Right renal pelvis (tissue), 4 donors: ENCODE results near the gene QRICH2. TPM values are rescaled to one million over a fixed set of nuclear protein-coding genes. Genes with fewer than 3 reads are reported as not detected.
"Not testable (repeated sequence)": the region's sequence is repeated elsewhere in the genome, so short reads cannot be mapped to it uniquely, and the experiment has no call there.

Experiments
- DNase-seq, 4 donors: peaks; one replicate each; pipeline ENCODE4 v3.0.0-alpha.2; 2013; ENCODE audit warnings: low read depth in 4 of 4, low spot score in 3 of 4, missing footprints in 1 of 4
- polyA plus RNA-seq, 4 donors: library from polyadenylated mRNA; unstranded; fragments of 120-200 nt; gene quantifications; one replicate each; pipeline ENCODE4 v1.2.1, GENCODE V29; 2013; ENCODE audit not compliant: insufficient read length in 4 of 4

Gene QRICH2, protein sequence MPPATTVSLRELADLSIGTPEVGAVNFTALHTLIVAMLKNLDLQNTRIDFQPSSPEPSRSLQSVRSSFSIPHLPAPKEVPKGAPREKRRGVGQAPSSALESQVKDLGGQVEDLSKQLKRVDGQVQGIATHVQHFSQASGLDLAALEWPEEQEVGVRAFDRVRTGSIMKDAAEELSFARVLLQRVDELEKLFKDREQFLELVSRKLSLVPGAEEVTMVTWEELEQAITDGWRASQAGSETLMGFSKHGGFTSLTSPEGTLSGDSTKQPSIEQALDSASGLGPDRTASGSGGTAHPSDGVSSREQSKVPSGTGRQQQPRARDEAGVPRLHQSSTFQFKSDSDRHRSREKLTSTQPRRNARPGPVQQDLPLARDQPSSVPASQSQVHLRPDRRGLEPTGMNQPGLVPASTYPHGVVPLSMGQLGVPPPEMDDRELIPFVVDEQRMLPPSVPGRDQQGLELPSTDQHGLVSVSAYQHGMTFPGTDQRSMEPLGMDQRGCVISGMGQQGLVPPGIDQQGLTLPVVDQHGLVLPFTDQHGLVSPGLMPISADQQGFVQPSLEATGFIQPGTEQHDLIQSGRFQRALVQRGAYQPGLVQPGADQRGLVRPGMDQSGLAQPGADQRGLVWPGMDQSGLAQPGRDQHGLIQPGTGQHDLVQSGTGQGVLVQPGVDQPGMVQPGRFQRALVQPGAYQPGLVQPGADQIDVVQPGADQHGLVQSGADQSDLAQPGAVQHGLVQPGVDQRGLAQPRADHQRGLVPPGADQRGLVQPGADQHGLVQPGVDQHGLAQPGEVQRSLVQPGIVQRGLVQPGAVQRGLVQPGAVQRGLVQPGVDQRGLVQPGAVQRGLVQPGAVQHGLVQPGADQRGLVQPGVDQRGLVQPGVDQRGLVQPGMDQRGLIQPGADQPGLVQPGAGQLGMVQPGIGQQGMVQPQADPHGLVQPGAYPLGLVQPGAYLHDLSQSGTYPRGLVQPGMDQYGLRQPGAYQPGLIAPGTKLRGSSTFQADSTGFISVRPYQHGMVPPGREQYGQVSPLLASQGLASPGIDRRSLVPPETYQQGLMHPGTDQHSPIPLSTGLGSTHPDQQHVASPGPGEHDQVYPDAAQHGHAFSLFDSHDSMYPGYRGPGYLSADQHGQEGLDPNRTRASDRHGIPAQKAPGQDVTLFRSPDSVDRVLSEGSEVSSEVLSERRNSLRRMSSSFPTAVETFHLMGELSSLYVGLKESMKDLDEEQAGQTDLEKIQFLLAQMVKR (N-terminal part only)
- 1 to 10 TPM; 5.1 to 6.5 (median 5.7) TPM for polyA plus RNA-seq

DNA sequence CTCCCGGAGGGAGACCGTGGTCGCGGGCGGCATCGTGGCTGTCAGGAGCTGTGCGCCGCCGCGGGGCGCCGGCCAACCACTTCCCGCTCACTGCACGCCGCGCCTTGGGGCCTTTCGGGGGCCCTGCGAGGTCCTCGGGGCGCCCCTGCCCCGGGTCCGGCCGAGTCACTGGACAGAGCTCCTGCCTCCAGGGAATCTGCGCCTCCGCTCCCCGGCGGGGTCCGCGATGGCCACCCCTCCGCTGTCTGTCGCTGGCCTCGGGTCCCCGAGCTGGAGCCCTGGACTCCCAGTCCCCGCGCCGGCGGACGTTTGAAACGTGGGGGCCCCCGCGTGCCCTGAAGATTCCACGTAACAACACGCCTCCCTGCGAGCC is at the start of gene QRICH2:
Gene QRICH2, minus strand, starts transcription at position 311 of the 373 bp plus-strand sequence. Its CDS starts 278 bp downstream, at position 33.
- DNase-seq = no peak

DNA sequence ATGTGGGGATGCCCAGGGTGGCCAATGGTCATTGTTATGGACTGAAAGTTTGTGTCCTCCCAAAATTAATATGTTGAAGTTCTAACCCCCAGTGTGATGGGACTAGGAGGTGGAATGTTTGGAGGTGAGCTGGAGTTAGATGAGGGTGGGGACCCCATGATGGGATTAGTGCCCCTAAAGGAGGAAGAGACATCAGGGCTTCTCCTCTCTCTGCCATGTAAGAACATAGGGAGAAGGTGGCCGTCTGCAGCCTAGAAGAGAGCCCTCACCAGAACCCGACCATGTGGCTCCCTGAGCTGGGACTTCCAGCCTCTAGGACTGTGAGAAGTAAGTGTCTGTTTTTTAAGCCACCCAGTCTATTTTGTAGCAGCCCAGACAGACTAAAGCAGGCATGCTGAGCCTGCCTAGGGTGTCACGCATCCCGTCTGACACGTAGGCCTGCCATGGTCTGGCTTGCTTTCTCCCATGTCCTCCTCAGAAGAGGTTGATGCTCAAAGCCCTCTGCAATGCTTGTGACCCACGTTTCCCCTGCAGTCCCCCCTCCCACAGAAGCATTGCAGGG is 49.6 kb upstream of the QRICH2 start:
- DNase-seq = no peak

DNA sequence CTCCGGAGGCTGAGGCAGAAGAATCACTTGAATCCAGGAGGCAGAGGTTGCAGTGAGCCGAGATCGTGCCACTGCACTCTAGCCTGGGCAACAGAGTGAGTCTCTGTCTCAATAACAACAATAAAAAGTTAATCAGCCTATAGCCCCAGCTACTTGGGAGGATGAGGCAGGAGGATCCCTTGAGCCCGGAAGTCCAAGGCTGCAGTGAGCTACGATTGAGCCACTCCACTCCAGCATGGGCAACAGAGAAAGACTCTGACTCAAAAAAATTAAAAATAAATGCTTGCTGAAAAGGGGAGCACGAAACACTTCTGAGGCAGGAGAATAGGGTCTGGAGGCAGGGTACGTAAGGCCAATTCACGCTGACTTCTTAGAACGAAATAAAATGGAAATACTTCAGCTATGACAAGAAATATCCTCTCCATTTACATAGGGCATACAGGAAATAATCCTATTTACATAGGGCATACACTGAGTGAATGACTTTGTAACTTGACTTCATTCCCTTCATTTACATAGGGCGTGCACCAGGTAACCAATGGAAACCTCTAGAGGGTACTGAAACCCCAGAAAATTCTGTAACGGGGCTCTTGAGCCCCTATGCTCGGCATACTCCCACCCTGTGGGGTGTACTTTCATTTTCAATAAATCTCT is 48.9 kb upstream of the QRICH2 start:
- no peak for DNase-seq

DNA sequence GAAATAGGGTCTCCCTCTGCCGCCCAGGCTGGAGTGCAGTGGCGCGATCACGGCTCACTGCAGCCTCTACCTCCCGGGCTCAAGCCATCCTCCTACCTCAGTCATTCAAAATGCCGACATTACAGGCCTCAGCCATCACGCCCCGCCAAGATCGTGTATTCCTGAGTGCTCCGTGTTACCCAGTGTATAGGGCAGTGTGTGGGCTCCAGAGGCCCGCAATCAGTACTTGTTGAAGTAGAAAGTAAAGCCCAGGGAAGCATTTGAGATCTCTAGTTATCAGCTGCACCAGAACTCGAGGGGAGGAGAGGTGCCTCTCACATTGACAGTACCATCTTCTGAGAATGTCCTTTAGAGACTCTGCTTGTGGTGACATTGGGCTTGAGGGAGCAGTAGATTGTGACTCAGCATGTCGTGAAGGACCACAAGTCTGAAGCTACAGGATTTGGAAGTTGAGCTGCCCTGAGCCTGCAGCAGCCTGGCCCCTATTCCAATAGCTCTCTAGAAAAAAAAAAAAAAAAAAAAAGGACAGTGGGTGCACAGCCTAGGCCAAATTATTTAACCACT is 46.8 kb upstream of the QRICH2 start:
- DNase-seq = no peak

DNA sequence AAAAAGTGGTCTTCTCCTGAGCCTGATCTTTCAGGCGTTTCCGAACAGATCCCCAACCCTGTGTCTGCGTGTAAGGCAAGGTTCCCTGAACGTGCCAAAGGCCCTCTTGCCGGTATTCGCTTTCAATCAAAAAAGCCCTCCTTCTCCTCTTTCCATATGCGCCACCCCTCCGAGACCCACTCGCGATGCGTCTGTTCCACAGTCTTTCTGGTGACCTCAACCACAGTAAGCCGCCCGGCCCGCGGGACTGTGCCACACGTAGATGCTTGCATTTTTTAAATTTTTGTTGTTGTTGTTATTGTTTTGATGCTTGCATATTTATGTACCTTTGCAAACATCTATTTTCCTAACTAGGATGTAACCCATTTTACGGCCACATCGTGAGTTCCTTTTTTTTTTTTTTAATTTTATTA is 46.2 kb upstream of the QRICH2 start:
- DNase-seq = no peak

DNA sequence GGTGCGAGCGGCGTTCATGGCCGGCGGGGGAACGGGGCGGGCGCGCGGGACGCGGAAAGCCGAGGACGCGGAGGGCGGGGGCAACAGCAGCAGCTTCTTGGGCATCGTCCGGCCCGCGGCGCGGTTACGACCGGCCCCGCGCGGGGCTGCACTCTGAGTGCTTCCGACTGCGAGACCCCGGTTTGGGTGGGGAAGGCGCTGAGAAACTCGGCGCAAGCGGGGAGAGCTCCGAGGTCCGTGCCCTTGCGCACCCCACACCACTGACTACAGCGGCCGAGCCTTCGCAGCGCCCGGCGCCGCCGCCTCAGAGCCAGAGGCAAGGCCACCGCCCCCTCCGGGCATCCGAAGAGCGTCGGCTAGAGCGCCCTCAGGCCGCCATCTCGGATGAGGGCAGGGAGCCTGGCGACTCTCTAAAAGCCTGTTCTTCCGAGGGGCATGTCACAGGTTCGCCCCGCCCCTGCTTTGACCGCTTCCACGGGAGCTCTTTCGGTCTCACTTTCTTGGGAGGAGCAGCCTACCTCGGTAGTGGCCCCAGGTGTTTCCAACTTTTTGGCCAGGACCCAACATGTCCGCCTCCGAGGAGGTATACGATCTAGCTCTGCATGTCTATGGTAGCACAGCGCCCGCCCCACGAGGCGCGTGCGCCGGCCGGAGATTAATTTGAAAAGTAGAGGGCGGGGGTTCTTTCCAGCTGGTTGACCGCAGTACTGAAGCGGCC is 45.7 kb upstream of the QRICH2 start, which contains the start of gene PRPSAP1:
Gene PRPSAP1, minus strand, starts transcription at position 318 of the 718 bp plus-strand sequence. Its CDS starts 213 bp downstream, at position 105.
- peak; percentile 78 to 96 (median 86) for DNase-seq

DNA sequence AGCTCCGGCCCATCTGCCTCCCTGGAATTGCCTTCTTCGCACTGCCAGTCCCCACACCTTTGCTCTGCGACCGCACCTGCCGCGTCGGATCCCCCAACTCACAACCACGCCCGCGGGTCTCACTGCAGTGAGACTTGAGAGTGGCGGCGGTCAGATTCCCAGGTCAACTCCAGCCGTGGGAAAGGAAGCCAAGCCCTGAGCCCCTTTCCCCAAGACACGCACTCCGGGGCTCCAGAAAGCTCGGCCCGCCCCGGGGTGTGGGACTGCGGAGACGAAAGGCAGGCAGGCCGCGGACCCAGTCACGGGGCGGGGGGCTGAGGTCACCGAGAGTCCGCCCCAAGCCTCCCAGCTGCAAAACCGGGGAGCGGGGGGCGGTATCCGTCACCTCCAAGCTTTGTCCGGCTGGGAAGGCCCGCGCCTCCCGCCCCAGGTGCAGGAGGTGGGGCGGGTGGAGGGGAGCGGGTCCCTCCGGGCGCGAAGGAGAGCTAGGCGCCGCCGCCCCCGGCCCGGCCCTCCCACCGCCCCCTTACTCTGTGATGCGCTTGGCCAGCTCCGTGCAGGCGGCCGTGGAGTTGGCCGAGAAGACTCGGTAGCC is 45.0 kb upstream of the QRICH2 start:
- DNase-seq = no peak

DNA sequence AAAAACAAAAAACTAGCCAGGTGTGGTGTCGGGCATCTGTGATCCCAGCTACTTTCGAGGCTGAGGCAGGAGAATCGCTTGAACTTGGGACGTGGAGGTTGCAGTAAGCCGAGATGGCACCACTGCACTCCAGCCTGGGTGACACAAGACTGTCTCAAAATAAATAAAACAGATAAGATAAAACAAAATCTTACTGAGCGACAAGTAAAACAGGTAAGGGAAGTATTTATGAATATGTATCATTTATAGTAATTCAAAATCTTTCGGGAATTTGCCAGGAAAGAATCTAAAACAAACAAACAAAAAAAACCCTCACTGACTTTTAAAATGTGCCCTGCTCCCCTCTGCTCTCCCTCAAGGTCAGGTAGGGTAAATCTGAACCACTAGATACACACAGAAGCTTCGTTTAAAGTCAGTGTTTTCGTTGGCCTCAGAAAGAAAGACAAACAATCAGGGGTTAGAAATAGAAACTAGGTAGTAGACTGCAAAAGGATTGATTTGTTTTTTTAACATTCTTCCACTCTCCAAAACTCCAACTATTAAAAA is 43.5 kb upstream of the QRICH2 start:
- no peak for DNase-seq

DNA sequence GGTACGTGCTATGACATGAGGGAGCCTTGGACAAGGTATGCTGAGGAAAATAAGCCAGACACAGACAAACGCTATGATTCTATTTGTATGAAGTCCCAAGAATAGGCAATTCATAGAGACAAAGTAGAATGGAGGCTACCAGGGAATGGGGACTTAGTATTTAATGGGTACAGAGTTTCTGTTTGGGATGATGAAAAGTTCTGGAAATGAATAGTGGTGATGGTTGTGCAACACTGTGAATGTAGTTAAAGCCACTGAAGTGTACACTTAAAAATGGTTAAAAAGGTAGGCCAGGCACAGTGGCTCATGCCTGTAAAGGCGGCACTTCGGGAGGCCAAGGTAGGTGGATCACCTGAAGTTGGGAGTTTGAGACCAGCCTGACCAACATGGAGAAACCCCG is 42.4 kb upstream of the QRICH2 start:
- DNase-seq = no peak

DNA sequence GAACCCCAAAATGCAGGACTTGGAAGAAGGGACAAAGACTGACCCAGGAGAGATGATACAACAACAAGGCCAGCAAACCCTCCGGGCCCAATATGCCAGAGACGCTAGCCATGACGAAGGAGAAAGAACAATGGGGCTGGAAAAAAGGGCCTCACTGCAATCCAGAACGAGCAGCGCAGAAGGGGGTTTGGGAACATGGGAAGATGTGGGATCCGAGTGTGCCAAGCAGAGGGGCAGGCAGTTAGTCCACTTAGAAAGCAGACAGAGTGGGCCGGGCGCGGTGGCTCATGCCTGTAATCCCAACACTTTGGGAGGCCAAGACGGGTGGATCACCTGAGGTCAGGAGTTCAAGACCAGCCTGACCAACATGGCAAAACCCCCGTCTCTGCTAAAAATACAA is 38.9 kb upstream of the QRICH2 start:
- DNase-seq = not testable (repeated sequence)

DNA sequence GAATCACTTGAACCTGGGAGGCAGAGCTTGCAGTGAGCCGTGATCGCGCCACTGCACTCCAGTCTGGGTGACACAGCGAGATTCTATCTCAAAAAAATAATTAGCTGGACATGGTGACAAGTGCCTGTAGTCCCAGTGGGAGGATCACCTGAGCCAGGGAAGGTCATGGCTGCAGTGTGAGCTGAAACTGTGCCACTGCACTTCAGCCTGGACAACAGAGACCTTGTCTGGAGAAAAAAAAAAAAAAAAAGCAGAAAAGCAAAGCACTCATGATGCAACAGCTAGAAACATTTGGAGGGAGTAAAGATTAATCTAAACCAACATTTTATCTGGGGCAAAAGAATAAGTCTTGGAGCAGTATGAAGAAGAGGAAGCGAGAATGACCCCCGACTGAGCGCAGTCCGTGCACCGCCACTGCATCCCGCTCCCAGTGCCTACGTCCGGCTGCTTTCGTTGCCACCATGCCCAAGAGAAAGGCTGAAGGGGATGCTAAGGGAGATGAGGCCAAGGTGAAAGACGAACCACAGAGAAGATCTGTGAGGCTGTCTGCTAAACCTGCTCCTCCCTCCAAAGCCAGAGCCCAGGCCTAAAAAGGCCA is 37.4 kb upstream of the QRICH2 start:
- no peak for DNase-seq

DNA sequence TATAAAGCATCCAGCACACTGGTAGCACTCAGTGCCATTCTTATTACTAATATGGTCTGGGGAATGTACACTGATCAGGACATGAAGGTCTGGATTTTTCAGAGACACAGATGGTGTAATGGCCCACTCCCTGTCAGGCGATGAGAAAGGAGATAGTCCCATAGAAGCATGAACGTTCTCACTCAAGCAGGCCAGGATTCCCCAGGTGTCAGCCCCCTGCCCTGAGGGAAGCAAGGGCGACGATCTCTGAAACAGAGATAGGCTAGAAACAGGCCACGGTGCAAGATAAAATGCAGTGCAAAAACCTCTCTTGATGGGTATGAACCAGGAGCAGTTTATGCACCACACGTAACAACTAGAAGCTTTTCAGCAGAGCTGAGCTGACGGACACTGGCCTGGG is 35.0 kb upstream of the QRICH2 start:
- DNase-seq = no peak

DNA sequence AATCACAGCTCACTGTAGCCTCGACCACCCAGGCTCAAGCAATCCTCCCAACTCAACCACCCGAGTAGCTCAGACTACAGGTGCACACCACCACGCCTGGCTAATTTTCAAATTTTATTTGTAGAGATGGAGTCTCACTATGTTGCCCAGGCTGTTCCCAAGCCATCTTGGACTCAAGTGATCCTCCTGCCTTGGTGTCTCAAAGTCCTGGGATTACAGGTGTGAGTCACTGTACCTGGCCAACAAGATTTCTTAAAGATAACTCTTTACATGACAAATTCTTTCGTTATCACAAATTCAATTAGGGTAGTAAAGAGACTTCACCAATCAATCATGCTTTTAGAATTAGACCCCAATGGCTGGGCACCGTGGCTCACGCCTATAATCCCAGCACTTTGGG is 33.2 kb upstream of the QRICH2 start:
- DNase-seq = no peak

DNA sequence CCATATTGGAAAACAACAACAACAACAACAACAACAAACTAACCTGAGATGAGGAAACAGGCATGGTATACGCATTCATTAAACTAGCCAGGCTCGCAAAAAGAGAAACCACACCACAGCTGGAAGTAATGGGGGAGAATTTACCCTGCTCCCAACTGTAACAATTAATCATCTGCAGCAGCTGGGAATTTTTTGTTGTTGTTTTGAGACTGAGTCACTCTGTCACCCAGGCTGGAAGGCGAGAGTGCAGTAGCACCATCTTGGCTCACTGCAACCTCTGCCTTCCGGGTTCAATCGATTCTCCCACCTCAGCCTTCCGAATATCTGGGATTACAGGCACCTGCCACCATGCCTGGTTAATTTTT is 29.3 kb upstream of the QRICH2 start:
- no peak for DNase-seq

DNA sequence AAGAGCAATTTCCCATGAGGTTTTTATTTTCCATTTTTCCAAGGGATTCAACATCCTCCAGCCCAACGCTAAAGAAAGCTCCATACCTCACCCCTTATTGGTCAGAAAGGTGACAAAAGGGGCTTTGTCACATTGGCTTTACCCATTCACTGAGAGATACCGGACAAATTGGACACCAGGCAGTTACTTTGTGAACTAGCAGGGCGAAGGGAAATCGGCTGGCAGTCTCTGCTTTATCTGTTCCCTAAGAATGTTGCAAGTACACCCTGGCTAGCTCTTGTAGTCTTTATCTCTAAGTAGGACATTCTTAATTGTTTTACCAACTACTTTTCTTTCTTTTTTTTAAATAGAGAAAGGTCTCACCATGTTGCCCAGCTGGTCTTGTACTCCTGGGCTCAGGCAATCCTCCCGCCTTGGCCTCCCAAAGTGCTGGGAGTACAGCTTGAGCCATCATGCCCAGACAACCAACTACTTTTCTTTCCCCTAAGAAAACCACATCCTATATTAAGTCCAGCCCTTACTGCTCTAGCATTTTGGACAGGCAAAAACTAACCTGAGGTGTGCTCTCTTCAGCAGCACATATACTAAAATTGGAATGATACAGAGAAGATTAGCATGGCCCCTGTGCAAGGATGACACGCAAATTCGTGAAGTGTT is 28.8 kb upstream of the QRICH2 start:
- DNase-seq = no peak

DNA sequence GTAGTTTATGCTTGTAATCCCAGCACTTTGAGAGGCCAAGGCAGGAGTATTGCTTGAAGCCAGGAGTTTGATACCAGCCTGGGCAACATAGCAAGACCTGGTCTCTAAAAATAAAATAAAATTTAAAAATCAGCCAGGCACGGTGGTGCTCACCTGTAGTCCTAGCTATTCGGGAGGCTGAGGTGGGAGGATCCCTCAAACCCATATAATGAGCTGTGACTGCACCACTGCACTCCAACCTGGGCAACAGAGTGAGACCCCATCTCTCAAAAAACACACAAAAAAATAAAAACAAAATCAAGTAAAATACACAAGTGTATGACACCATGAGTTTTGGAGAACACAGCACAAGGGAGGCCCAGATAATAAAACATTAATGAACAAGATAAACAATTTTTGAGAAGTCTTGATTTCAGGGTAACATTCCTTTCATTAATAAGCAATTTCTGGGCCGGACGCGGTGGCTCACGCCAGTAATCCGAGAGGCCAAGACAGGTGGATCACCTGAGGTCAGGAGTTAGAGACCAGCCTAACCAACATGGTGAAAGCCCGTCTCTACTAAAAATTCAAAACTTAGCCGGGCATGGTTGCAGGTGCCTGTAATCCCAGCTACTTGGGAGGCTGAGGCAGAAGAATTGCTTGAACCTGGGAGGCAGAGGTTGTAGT is 27.8 kb upstream of the QRICH2 start:
- DNase-seq = no peak
